ENCODE results near the gene FCRLB. TPM values are rescaled to one million over a fixed set of nuclear protein-coding genes. Genes with fewer than 3 reads are reported as not detected.

Gene FCRLB
- total and polyA plus RNA-seq, 9 of the 15 experiments (the other 6 are each of a cell fraction or from before 2014, with no cell fraction given), result 0.20 to 4.6 (median 1.3) TPM

- TF ChIP-seq ZNF280B (CRISPR knock-in tag; IDR thresholded peaks at IDR 0.05) (no peak), CXXC5 (CRISPR knock-in tag; IDR thresholded peaks at IDR 0.05) (peak; percentile 18; the same call in 1 of the 2 replicates), POLR2AphosphoS5 (IDR thresholded peaks at IDR 0.05; ENCODE audit: control insufficient read depth, insufficient read depth, low read depth, low read length) (no peak), NFIC (IDR thresholded peaks at IDR 0.05) (peak; percentile 26; the same call in 1 of the 2 replicates), USF1 (CRISPR knock-in tag; IDR thresholded peaks at IDR 0.05) (no peak), RBM14 (IDR thresholded peaks at IDR 0.05; ENCODE audit: borderline replicate concordance, insufficient read depth, low read depth, low read length) (no peak), ZNF436 (CRISPR knock-in tag; IDR thresholded peaks at IDR 0.05) (no peak), AFF4 (CRISPR knock-in tag; IDR thresholded peaks at IDR 0.05) (no peak; the same call in 1 of the 2 replicates), TFAP4 (CRISPR knock-in tag; IDR thresholded peaks at IDR 0.05; ENCODE audit: borderline replicate concordance) (no peak), PYGO2 (tag; IDR thresholded peaks at IDR 0.05) (no peak), ETV5 (CRISPR knock-in tag; IDR thresholded peaks at IDR 0.05; ENCODE audit: low read depth) (no peak), DDX20 (tag; IDR thresholded peaks at IDR 0.05; ENCODE audit: low read depth) (no peak), NR3C1 (CRISPR knock-in tag; IDR thresholded peaks at IDR 0.05) (no peak), STAG1 (CRISPR knock-in tag; IDR thresholded peaks at IDR 0.05; ENCODE audit: borderline replicate concordance) (peak; percentile 32; the same call in 1 of the 2 replicates), MTF1 (CRISPR knock-in tag; IDR thresholded peaks at IDR 0.05; ENCODE audit: borderline replicate concordance) (no peak), ZNF175 (CRISPR knock-in tag; IDR thresholded peaks at IDR 0.05; ENCODE audit: low read depth) (no peak), LEF1 (IDR thresholded peaks at IDR 0.05) (0 out of 2 replicates have a peak, but pooled peaks have one; percentile 38), HMGXB4 (CRISPR knock-in tag; IDR thresholded peaks at IDR 0.05) (no peak)
Observed at GRCh38 chr1:161738627-161739287, 17.4 kb downstream of the FCRLB start (continued).

Data from K562 (cell line).